ENCODE results near the gene ANK3. TPM values are rescaled to one million over a fixed set of nuclear protein-coding genes. Genes with fewer than 3 reads are reported as not detected.

ANK3 gene
- total RNA-seq, 1 experiment from 2014 or later, result 32.0 TPM

GRCh38 chr10:60032723-60033122 lies 357.0 kb downstream of the ANK3 start:
- peaks cover 17% of the 10 kb centered on the region for H3K4me1 ChIP-seq (replicated peaks; ENCODE audit: insufficient read depth)
- no peak for TF ChIP-seq EZH2 (IDR thresholded peaks at IDR 0.05; ENCODE audit: low read depth)
- TF ChIP-seq CTCF (conservative IDR thresholded peaks at IDR 0.05), result peak; percentile 76
- no peaks in the 10 kb centered on the region for H3K9me3 ChIP-seq (ENCODE audit: insufficient read depth, low read depth)
- no peaks in the 10 kb centered on the region for H3K9me2 ChIP-seq (ENCODE audit: insufficient read depth)
- H2AFZ ChIP-seq, result no peak overlapping the region
- no peaks in the 10 kb centered on the region for H3K27me3 ChIP-seq (ENCODE audit: insufficient read depth, low read depth)
- H3K4me3 ChIP-seq, result no peak overlapping the region
- no peak overlapping the region for H3K4me2 ChIP-seq
- ChIA-PET CTCF (no interaction called here), POLR2A (ENCODE audit: unreplicated experiment) (no interaction called here)
- no peaks in the 10 kb centered on the region for H3K79me2 ChIP-seq (ENCODE audit: low read depth)
- H3K27ac ChIP-seq, result no peak overlapping the region
- no peaks in the 10 kb centered on the region for H4K20me1 ChIP-seq (ENCODE audit: insufficient read depth)
- H3F3A ChIP-seq (ENCODE audit: insufficient read depth, low read depth), result no peaks in the 10 kb centered on the region
- DNase-seq, result peak; percentile 41 to 64
- intact Hi-C loops (cut with micrococcal nuclease; ENCODE audit: unreplicated experiment), result loop anchor here (1.0 kb wide), 3 partner anchors 126 to 406 kb away; partner anchors contain the start of gene CCDC6
- H3K36me3 ChIP-seq (ENCODE audit: low read depth), result no peaks in the 10 kb centered on the region
- no TSS peak for BruUV-seq (replicated peaks)

GRCh38 chr10:60031664-60032063 lies 358.0 kb downstream of the ANK3 start:
- peaks cover 17% of the 10 kb centered on the region for H3K4me1 ChIP-seq (replicated peaks; ENCODE audit: insufficient read depth)
- no peaks in the 10 kb centered on the region for H3K79me2 ChIP-seq (ENCODE audit: low read depth)
- H3K9me2 ChIP-seq (ENCODE audit: insufficient read depth), result no peaks in the 10 kb centered on the region
- H3K27ac ChIP-seq, result no peak overlapping the region
- no peaks in the 10 kb centered on the region for H4K20me1 ChIP-seq (ENCODE audit: insufficient read depth)
- peak in 1 of 2 experiments; percentile 43 for DNase-seq
- no peaks in the 10 kb centered on the region for H3K27me3 ChIP-seq (ENCODE audit: insufficient read depth, low read depth)
- no peak overlapping the region for H2AFZ ChIP-seq
- H3K36me3 ChIP-seq (ENCODE audit: low read depth), result no peaks in the 10 kb centered on the region
- intact Hi-C loops (cut with micrococcal nuclease; ENCODE audit: unreplicated experiment), result loop anchor here (1.0 kb wide), 3 partner anchors 125 to 405 kb away; partner anchors contain the start of gene CCDC6
- H3K4me3 ChIP-seq, result no peak overlapping the region
- BruUV-seq (replicated peaks), result no TSS peak
- H3F3A ChIP-seq (ENCODE audit: insufficient read depth, low read depth), result no peaks in the 10 kb centered on the region
- POLR2A ChIA-PET (ENCODE audit: unreplicated experiment), result interaction anchor here (0.6 kb wide), 1 partner anchor 378 kb away, joined by 4 read pairs; no protein-coding TSS in a partner anchor
- H3K9me3 ChIP-seq (ENCODE audit: insufficient read depth, low read depth), result no peaks in the 10 kb centered on the region
- TF ChIP-seq EZH2 (IDR thresholded peaks at IDR 0.05; ENCODE audit: low read depth) (no peak), CTCF (conservative IDR thresholded peaks at IDR 0.05) (no peak)
- H3K4me2 ChIP-seq, result 0 out of 2 replicates have a peak overlapping the region, but pooled peaks have one; percentile 2
- CTCF ChIA-PET, result interaction anchor here (0.6 to 0.9 kb wide), 4 partner anchors 65 to 500 kb away, joined by 3 to 16 read pairs (median 6); no protein-coding TSS in a partner anchor

GRCh38 chr10:60031183-60031582 lies 358.5 kb downstream of the ANK3 start:
- BruUV-seq (replicated peaks), result no TSS peak
- intact Hi-C loops (cut with micrococcal nuclease; ENCODE audit: unreplicated experiment), result no loop called here
- CTCF ChIA-PET, result interaction anchor here (0.9 kb wide), 1 partner anchor 166 kb away, joined by 16 read pairs; no protein-coding TSS in a partner anchor

More at GRCh38 chr10:60031183-60031582, 358.5 kb downstream of the ANK3 start:
- POLR2A ChIA-PET (ENCODE audit: unreplicated experiment), result interaction anchor here (0.6 kb wide), 1 partner anchor 21 kb away, joined by 3 read pairs; no protein-coding TSS in a partner anchor
- Histone ChIP-seq H3K4me2 (no peak overlapping the region), H3K4me1 (replicated peaks; ENCODE audit: insufficient read depth) (peaks cover 17% of the 10 kb centered on the region), H2AFZ (no peak overlapping the region), H3K9me3 (ENCODE audit: insufficient read depth, low read depth) (no peaks in the 10 kb centered on the region), H3K9me2 (ENCODE audit: insufficient read depth) (no peaks in the 10 kb centered on the region), H3K36me3 (ENCODE audit: low read depth) (no peaks in the 10 kb centered on the region), H3K4me3 (no peak overlapping the region), H4K20me1 (ENCODE audit: insufficient read depth) (no peaks in the 10 kb centered on the region), H3K27me3 (ENCODE audit: insufficient read depth, low read depth) (no peaks in the 10 kb centered on the region), H3K27ac (no peak overlapping the region), H3K79me2 (ENCODE audit: low read depth) (no peaks in the 10 kb centered on the region), H3F3A (ENCODE audit: insufficient read depth, low read depth) (no peaks in the 10 kb centered on the region)
- no peak for DNase-seq
- no peak for TF ChIP-seq CTCF (conservative IDR thresholded peaks at IDR 0.05)
- TF ChIP-seq EZH2 (IDR thresholded peaks at IDR 0.05; ENCODE audit: low read depth), result no peak
